ENCODE data around the gene MAPK13. TPM values are rescaled to one million over a fixed set of nuclear protein-coding genes. Genes with fewer than 3 reads are reported as not detected.

MAPK13 gene
- total RNA-seq, 1 donor from 2014 or later = 0.70 TPM

DNA sequence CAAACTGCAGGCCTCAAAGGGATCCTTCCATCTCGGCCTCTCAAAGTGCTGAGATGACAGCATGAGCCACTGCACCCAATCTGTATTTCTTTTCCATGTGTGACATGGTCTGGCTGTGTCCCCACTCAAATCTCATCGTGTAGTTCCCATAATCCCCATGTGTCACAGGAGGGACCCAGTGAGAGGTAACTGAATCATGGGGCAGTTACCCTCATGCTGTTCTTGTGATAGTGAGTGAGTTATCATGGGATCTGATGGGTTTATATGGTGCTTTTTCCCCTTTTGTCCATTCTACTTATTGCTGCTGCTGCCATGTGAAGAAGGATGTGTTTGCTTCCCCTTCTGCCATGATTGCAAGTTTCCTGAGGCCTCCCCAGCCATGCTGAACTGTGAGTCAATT, 55.9 kb downstream of the MAPK13 start:
- ATAC-seq (no peak), DNase-seq (ENCODE audit: missing footprints) (no peak)

DNA sequence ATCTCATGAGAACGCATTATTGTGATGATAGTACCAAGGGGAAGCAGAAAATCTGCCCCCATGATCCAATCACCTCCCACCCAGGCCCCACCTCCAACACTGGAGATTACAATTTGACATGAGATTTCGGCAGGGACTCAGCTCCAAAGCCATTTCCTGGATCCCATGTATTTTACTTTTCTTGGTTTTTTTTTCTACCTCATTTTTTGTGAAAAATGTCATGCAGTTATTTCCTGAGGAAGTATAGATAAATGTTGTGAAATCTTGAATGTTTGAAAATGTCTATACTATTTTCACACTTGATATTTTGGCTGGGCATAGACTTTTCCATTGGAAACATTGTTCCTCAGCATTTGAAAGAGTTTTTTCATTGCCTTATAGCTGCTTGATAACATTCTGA, 57.1 kb downstream of the MAPK13 start:
- intact Hi-C loops (cut with DNase I) = no loop called here
- DNase-seq (ENCODE audit: missing footprints) (no peak), ATAC-seq (no peak)

More for the DNA sequence above, 55.9 kb downstream of the MAPK13 start:
- intact Hi-C loops (cut with DNase I) = no loop called here

Other genes with a start within 250 kb of the MAPK13 start
- gene SRPK1, start 209.4 kb upstream of the MAPK13 start, total RNA-seq = 18.7 TPM
- not detected for gene SLC26A8, start 105.9 kb upstream of the MAPK13 start, total RNA-seq
- 27.1 TPM for gene MAPK14, start 102.7 kb upstream of the MAPK13 start, total RNA-seq
- 24.8 TPM for gene BRPF3, start 66.2 kb downstream of the MAPK13 start, total RNA-seq
- gene PNPLA1, start 139.5 kb downstream of the MAPK13 start, total RNA-seq = not detected
- gene BNIP5, start 206.4 kb downstream of the MAPK13 start, total RNA-seq = not detected

All from Right ventricle myocardium inferior (tissue), 1 donor.